Neural cell (in vitro differentiated cells): ENCODE data around the gene UNC5B. TPM values are rescaled to one million over a fixed set of nuclear protein-coding genes. Genes with fewer than 3 reads are reported as not detected.
"Not testable (repeated sequence)": the region's sequence is repeated elsewhere in the genome, so short reads cannot be mapped to it uniquely, and the experiment has no call there.

ENCODE experiments used
- H2AFZ ChIP-seq: fragments of 200-600, 300-800 bp; sonication (generic), shearing (Covaris generic); 2 replicates; pipeline ENCODE4 v1.6.0; 2014; ENCODE audit warnings: low read depth, mild to moderate bottlenecking, antibody characterized with exemption, low read length, moderate library complexity
- H3F3A ChIP-seq: fragments of 200-600 bp; shearing (Covaris generic); 2 replicates; pipeline ENCODE4 v1.6.1; 2016; ENCODE audit warnings: mild to moderate bottlenecking, moderate library complexity, mixed read lengths, antibody characterized with exemption, low read length; ENCODE audit not compliant: insufficient read depth, poor library complexity, severe bottlenecking
- H3K27ac ChIP-seq: fragments of 200-600, 300-800 bp; sonication (generic), shearing (Covaris generic); 2 replicates; pipeline ENCODE4 v1.5.1; 2014; ENCODE audit warnings: mild to moderate bottlenecking, low read length, moderate library complexity
- H3K27me3 ChIP-seq: fragments of 300-800, 200-600 bp; sonication (generic), shearing (Covaris generic); 2 replicates; pipeline ENCODE4 v1.6.0; 2014; ENCODE audit warnings: mild to moderate bottlenecking, low read depth, low read length, moderate library complexity; ENCODE audit not compliant: insufficient read depth
- H3K36me3 ChIP-seq: fragments of 300-800, 200-600 bp; sonication (generic), shearing (Covaris generic); 2 replicates; pipeline ENCODE4 v1.5.1; 2014; ENCODE audit warnings: mild to moderate bottlenecking, antibody characterized with exemption, low read length, moderate library complexity; ENCODE audit not compliant: insufficient read depth
- H3K4me2 ChIP-seq: fragments of 300-800, 200-600 bp; sonication (generic), shearing (Covaris generic); 2 replicates; pipeline ENCODE4 v1.6.0; 2014; ENCODE audit warnings: mild to moderate bottlenecking, low read length
- H3K4me3 ChIP-seq: fragments of 300-800, 200-600 bp; sonication (generic), shearing (Covaris generic); 2 replicates; pipeline ENCODE4 v1.5.1; 2014; ENCODE audit warnings: mild to moderate bottlenecking, low read length, moderate library complexity
- H3K79me2 ChIP-seq: fragments of 200-600 bp; shearing (Covaris generic); replicated peaks from 2 replicates; pipeline ENCODE4 v1.6.0; 2014; ENCODE audit warnings: mild to moderate bottlenecking, low read length, moderate library complexity; ENCODE audit not compliant: insufficient read depth
- H3K9ac ChIP-seq: fragments of 300-800, 200-600 bp; sonication (generic), shearing (Covaris generic); 2 replicates; pipeline ENCODE4 v1.6.1; 2016; ENCODE audit warnings: mild to moderate bottlenecking, low read length, mixed read lengths
- H3K9me2 ChIP-seq: fragments of 200-600 bp; shearing (Covaris generic); 2 replicates; pipeline ENCODE4 v1.6.1; 2016; ENCODE audit warnings: mild to moderate bottlenecking, low read length, mixed read lengths; ENCODE audit not compliant: insufficient read depth
- H3K9me3 ChIP-seq: fragments of 200-600, 300-800 bp; sonication (generic), shearing (Covaris generic); 2 replicates; pipeline ENCODE4 v1.6.1; 2016; ENCODE audit warnings: mild to moderate bottlenecking, mixed run types, low read length, moderate library complexity, mixed read lengths
- H4K20me1 ChIP-seq: fragments of 200-600 bp; shearing (Covaris generic); 2 replicates; pipeline ENCODE4 v1.6.1; 2016; ENCODE audit warnings: mild to moderate bottlenecking, mixed run types; ENCODE audit not compliant: insufficient read depth
- EP300 ChIP-seq: fragments of 450-650 bp; conservative IDR thresholded peaks from 2 replicates; pipeline ENCODE4 v1.6.1; 2014; ENCODE audit warnings: antibody characterized with exemption, mild to moderate bottlenecking, moderate library complexity; ENCODE audit not compliant: poor library complexity, severe bottlenecking
- EZH2 ChIP-seq: fragments of 200-600, 300-800 bp; shearing (Covaris generic), sonication (generic); IDR thresholded peaks from 2 replicates; pipeline ENCODE4 v1.6.1; 2014; ENCODE audit warnings: antibody characterized with exemption, low read length, borderline replicate concordance, mild to moderate bottlenecking; ENCODE audit not compliant: insufficient read depth, poor library complexity, severe bottlenecking
- MXI1 ChIP-seq: fragments of 450-650 bp; conservative IDR thresholded peaks from 2 replicates; pipeline ENCODE4 v1.6.1; 2014; ENCODE audit warnings: antibody characterized with exemption, mild to moderate bottlenecking; ENCODE audit not compliant: poor library complexity, severe bottlenecking
- POLR2AphosphoS5 ChIP-seq: IDR thresholded peaks from 2 replicates; pipeline ENCODE4 v1.6.1; 2012
- RAD21 ChIP-seq: fragments of 450-650 bp; conservative IDR thresholded peaks from 2 replicates; pipeline ENCODE4 v1.6.1; 2014; ENCODE audit warnings: antibody characterized with exemption, mild to moderate bottlenecking, moderate library complexity
- SMC3 ChIP-seq: fragments of 450-650 bp; conservative IDR thresholded peaks from 2 replicates; pipeline ENCODE4 v1.6.1; 2014; ENCODE audit warnings: antibody characterized with exemption, mild to moderate bottlenecking, moderate library complexity; ENCODE audit not compliant: poor library complexity
- TAF1 ChIP-seq: IDR thresholded peaks from 2 replicates; pipeline ENCODE4 v1.6.1; 2012; ENCODE audit warnings: low read depth
- polyA plus RNA-seq: library from polyadenylated mRNA; depleted of rRNA; stranded (reverse); fragments of >200 nt; gene quantifications from 2 replicates; pipeline ENCODE4 v1.2.3, GENCODE V29; 2014
- TF ChIP-seq, protein P1 (sequence below): fragments of 450-650 bp; IDR thresholded peaks from 2 replicates; pipeline ENCODE4 v1.5.1; 2014; ENCODE audit warnings: antibody characterized with exemption, mild to moderate bottlenecking, moderate library complexity; ENCODE audit not compliant: poor library complexity, severe bottlenecking
- TF ChIP-seq, protein P2 (sequence below): IDR thresholded peaks from 2 replicates; pipeline ENCODE4 v1.6.1; 2012; ENCODE audit warnings: borderline replicate concordance

UNC5B gene
- polyA plus RNA-seq, 1 donor from 2014 or later = 2.0 TPM

DNA sequence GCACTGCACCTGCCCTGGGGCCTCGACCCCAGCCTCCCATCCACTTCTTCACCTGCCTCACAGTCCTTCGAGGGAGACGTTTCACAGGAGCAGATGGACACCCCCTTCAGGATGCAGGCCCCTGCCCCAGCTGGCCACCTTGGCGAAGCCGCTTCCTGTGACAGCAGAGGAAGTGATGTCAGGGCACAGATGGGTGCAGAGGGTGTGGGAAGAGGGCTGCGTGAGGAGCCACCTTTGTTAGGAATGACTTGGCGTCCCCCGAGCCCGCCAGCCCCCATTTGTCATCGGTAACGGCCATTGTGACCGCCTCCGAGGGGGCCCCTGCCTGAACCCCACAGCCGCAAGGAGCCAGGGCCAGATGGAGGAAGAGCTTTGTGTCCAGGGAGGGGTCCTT is 59.3 kb downstream of the UNC5B start:
- H3K9me3 ChIP-seq = no peaks in the 10 kb centered on the region
- H3F3A ChIP-seq = no peaks in the 10 kb centered on the region

DNA sequence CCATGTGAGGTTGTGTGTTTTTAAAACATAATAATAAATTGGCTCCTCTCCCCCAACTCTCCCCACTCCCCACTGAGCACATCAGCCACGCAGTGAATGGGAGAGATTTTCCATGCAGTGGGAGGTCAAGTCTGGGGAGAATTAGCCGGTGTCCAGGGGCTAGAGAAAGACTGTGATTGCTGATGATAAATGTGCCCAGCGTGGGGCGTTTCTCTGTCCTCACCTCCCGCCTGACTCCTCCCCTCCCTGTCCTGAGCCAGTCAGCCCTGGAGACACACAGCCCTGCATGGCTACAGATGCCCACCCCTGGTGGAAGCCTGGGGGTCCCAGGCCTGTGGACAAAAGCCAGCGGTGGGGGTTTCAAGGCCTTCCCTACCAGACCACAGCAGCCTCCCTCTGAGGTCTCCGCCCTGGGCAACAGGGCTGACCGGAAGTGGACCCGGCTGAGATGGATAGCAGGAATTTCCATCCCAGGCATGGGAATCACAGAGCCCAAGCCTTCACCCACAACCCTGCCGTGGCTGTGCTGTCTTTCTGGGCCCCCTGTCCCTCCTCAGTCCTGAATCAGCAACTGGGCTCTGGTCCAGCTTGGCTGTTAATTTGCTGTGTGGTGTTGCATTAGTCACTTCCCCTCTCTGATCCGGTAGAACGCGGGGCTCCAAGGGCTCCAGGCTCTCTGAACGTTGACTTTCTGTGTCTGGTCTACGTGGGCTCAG is 59.8 kb downstream of the UNC5B start:
- no peaks in the 10 kb centered on the region for H3F3A ChIP-seq

More for the DNA sequence above, 59.3 kb downstream of the UNC5B start:
- Histone ChIP-seq H3K79me2 (no peaks in the 10 kb centered on the region), H2AFZ (no peak overlapping the region), H3K4me2 (no peak overlapping the region), H3K27me3 (no peaks in the 10 kb centered on the region), H3K36me3 (no peaks in the 10 kb centered on the region), H3K27ac (no peak overlapping the region), H3K4me3 (no peak overlapping the region), H3K9me2 (no peaks in the 10 kb centered on the region), H3K9ac (no peak overlapping the region), H4K20me1 (no peaks in the 10 kb centered on the region)
- TF ChIP-seq TAF1 (no peak), SMC3 (no peak), POLR2AphosphoS5 (no peak), EZH2 (no peak), RAD21 (no peak), MXI1 (no peak), EP300 (no peak)
- TF ChIP-seq, protein P1, sequence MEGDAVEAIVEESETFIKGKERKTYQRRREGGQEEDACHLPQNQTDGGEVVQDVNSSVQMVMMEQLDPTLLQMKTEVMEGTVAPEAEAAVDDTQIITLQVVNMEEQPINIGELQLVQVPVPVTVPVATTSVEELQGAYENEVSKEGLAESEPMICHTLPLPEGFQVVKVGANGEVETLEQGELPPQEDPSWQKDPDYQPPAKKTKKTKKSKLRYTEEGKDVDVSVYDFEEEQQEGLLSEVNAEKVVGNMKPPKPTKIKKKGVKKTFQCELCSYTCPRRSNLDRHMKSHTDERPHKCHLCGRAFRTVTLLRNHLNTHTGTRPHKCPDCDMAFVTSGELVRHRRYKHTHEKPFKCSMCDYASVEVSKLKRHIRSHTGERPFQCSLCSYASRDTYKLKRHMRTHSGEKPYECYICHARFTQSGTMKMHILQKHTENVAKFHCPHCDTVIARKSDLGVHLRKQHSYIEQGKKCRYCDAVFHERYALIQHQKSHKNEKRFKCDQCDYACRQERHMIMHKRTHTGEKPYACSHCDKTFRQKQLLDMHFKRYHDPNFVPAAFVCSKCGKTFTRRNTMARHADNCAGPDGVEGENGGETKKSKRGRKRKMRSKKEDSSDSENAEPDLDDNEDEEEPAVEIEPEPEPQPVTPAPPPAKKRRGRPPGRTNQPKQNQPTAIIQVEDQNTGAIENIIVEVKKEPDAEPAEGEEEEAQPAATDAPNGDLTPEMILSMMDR = no peak
- TF ChIP-seq, protein P2, sequence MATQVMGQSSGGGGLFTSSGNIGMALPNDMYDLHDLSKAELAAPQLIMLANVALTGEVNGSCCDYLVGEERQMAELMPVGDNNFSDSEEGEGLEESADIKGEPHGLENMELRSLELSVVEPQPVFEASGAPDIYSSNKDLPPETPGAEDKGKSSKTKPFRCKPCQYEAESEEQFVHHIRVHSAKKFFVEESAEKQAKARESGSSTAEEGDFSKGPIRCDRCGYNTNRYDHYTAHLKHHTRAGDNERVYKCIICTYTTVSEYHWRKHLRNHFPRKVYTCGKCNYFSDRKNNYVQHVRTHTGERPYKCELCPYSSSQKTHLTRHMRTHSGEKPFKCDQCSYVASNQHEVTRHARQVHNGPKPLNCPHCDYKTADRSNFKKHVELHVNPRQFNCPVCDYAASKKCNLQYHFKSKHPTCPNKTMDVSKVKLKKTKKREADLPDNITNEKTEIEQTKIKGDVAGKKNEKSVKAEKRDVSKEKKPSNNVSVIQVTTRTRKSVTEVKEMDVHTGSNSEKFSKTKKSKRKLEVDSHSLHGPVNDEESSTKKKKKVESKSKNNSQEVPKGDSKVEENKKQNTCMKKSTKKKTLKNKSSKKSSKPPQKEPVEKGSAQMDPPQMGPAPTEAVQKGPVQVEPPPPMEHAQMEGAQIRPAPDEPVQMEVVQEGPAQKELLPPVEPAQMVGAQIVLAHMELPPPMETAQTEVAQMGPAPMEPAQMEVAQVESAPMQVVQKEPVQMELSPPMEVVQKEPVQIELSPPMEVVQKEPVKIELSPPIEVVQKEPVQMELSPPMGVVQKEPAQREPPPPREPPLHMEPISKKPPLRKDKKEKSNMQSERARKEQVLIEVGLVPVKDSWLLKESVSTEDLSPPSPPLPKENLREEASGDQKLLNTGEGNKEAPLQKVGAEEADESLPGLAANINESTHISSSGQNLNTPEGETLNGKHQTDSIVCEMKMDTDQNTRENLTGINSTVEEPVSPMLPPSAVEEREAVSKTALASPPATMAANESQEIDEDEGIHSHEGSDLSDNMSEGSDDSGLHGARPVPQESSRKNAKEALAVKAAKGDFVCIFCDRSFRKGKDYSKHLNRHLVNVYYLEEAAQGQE = no peak

DNA sequence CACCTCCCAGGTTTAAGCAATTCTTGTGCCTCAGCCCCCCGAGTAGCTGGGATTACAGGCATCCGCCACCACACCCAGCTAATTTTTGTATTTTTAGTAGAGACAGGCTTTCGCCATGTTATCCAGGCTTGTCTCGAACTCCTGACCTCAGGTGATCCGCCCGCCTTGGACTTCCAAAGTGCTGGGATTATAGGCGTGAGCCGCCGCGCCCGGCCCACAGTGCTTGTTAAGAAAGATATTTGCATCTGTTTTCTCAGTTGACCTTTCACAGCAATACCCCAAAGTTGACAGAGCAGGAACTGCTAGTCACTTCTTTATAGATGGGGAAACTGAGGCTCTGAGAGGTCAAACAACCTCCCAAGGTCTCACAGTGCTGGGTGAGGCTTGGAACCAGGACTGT is 60.6 kb downstream of the UNC5B start:
- H4K20me1 ChIP-seq, H3K36me3 ChIP-seq, H3K27me3 ChIP-seq, H3K9me2 ChIP-seq, H3K9ac ChIP-seq, H2AFZ ChIP-seq, H3K4me2 ChIP-seq, H3K27ac ChIP-seq, H3F3A ChIP-seq, H3K4me3 ChIP-seq, H3K79me2 ChIP-seq, H3K9me3 ChIP-seq: not testable (repeated sequence)

More for the DNA sequence above, 59.8 kb downstream of the UNC5B start:
- no peaks in the 10 kb centered on the region for H3K9me2 ChIP-seq
- H3K4me2 ChIP-seq = no peak overlapping the region
- H3K36me3 ChIP-seq = no peaks in the 10 kb centered on the region
- no peaks in the 10 kb centered on the region for H3K27me3 ChIP-seq
- no peak overlapping the region for H2AFZ ChIP-seq
- H3K4me3 ChIP-seq = no peak overlapping the region
- H4K20me1 ChIP-seq = no peaks in the 10 kb centered on the region
- H3K27ac ChIP-seq = no peak overlapping the region
- no peaks in the 10 kb centered on the region for H3K9me3 ChIP-seq
- no peaks in the 10 kb centered on the region for H3K79me2 ChIP-seq
- TF ChIP-seq TAF1 (no peak), SMC3 (no peak), EP300 (no peak), RAD21 (no peak), POLR2AphosphoS5 (no peak), MXI1 (no peak)
- TF ChIP-seq, protein P1 = no peak
- H3K9ac ChIP-seq = no peak overlapping the region
